ENCODE measurements around the gene NUP133.

DNA sequence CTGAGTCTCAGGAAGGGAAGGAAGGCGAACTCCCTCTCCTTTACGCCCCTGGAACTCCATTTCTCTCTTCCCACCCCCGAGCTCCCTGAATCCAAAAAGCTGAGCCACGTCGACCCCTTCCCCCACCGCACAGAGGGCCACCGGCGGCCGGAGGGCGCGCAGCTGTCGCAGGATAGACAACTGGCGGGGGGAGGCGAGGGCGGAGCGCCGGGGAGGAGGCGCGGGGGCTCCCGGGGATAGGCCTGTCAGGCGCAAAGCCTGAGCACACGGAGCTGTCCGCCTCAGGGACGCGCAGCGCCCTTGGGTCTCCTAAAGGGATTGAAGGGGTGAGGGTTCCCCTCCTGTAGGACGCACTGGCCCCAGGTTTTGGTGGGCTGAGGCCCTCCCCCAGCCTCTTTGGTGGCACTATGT lies 73.5 kb downstream of the NUP133 start:
- TF ChIP-seq, protein P1, sequence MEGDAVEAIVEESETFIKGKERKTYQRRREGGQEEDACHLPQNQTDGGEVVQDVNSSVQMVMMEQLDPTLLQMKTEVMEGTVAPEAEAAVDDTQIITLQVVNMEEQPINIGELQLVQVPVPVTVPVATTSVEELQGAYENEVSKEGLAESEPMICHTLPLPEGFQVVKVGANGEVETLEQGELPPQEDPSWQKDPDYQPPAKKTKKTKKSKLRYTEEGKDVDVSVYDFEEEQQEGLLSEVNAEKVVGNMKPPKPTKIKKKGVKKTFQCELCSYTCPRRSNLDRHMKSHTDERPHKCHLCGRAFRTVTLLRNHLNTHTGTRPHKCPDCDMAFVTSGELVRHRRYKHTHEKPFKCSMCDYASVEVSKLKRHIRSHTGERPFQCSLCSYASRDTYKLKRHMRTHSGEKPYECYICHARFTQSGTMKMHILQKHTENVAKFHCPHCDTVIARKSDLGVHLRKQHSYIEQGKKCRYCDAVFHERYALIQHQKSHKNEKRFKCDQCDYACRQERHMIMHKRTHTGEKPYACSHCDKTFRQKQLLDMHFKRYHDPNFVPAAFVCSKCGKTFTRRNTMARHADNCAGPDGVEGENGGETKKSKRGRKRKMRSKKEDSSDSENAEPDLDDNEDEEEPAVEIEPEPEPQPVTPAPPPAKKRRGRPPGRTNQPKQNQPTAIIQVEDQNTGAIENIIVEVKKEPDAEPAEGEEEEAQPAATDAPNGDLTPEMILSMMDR (IDR thresholded peaks at IDR 0.05): no peak
- TF ChIP-seq POLR2A (IDR thresholded peaks at IDR 0.05): no peak

All from lower leg skin (tissue), 3 donors.